Right renal pelvis (tissue), 4 donors: ENCODE data around the gene GSK3B. TPM values are rescaled to one million over a fixed set of nuclear protein-coding genes. Genes with fewer than 3 reads are reported as not detected.

Source experiments
- DNase-seq, 4 donors: peaks; one replicate each; pipeline ENCODE4 v3.0.0-alpha.2; 2013; ENCODE audit warnings: low read depth in 4 of 4, low spot score in 3 of 4, missing footprints in 1 of 4
- polyA plus RNA-seq, 4 donors: library from polyadenylated mRNA; unstranded; fragments of 120-200 nt; gene quantifications; one replicate each; pipeline ENCODE4 v1.2.1, GENCODE V29; 2013; ENCODE audit not compliant: insufficient read length in 4 of 4

GSK3B gene
- polyA plus RNA-seq, 4 donors, result 39.8 to 49.6 (median 47.3) TPM

- DNase-seq, result no peak
These were observed 299.8 kb downstream of the GSK3B start for GRCh38 chr3:119794401-119794800.

DNA sequence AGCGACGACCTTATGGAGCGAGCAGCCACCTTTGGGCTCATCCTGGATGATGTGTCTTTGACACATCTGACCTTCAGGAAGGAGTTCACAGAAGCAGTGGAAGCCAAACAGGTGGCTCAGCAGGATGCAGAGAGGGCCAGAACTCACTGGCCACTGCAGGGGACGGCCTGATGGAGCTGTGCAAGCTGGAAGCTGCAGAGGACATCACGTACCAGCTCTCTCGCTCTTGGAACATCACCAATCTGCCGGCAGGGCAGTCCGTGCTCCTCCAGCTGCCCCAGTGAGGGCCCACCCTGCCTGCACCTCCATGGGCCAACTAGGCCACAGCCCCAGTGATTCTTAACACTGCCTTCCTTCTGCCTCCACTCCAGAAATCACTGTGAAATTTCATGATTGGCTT, 302.0 kb downstream of the GSK3B start:
- DNase-seq, result no peak

- DNase-seq, result no peak
These were observed 303.9 kb downstream of the GSK3B start for GRCh38 chr3:119790369-119790768.

DNA sequence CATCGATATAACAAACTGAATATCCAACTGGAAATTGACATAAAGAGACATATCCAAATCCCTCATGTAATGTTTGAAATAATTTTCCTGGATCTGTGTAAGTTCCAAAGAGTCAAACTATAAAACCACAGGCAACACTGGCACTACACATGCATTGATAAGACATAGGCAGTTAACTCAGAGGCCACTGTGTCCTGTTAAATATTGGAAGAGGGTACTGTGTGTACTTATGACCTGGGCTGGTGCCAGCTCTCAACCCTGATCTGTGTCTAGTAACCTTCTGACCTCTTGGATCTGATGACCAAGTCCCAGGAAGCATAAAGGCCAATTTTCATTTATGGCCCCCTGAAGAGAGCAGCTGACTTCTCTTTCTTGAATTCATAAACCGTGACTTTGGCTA, 307.8 kb downstream of the GSK3B start:
- DNase-seq, result no peak

DNA sequence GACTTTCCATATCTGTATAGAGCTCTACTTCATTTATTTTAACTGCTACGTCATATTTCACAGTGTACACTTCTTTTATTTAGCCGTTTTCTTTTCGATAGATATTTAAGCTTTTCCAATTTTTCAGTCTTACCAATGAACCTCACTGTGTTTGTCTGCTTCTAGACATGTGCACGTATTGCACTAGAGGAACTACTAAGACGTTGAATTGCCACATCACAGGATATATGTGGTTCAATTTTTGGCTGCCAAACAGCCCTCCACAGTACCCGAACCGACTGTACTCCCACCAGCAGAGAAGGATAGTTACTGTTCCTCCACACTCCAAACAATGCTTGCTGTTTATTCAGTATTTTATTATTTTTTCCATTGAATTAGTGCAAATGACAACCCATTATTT, 310.4 kb downstream of the GSK3B start:
- no peak for DNase-seq

DNA sequence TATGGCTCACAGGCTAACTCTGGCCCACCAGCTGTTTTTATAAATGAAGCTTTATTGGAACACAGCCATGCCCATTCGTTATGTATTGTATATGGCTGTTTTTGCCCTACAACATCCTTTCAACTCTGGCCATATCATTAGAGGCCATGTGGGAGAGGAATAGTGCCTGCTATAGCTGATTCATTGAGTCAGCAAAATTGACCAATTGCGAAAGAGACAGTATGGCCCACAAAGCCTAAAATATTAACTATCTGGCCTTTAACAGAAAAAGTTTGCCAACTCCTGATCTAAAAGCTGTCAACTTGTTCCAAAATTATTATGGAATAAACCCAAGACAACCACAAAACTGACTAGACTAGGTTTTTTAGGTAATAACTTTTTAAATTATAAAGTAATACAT, 311.0 kb downstream of the GSK3B start:
- no peak for DNase-seq

DNA sequence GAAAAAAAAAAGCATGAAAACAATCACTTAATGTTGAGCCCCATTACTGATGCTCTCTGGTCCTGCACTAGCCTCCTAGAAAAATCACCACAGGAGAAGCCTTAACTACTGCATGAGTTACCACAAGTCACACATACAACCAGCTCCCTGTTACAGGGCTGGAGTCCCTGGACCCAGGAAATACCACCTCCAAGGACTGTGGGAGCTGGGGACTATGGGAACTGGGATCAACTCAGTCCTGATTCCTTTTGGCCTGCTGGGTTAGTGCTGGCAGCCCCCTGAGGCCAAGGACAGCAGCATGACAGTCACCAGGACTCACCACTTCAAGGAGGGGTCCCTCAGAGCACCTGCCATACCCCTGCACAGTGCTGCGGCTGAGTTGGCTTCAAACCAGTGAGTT, 311.8 kb downstream of the GSK3B start:
- DNase-seq, result no peak

- no peak for DNase-seq
These were observed 312.7 kb downstream of the GSK3B start, which contains the start of gene NR1I2 for GRCh38 chr3:119781330-119782198. Gene NR1I2 (plus strand): TSS chr3:119782101.

- DNase-seq, result no peak
These were observed 314.4 kb downstream of the GSK3B start for GRCh38 chr3:119779731-119780383.

DNA sequence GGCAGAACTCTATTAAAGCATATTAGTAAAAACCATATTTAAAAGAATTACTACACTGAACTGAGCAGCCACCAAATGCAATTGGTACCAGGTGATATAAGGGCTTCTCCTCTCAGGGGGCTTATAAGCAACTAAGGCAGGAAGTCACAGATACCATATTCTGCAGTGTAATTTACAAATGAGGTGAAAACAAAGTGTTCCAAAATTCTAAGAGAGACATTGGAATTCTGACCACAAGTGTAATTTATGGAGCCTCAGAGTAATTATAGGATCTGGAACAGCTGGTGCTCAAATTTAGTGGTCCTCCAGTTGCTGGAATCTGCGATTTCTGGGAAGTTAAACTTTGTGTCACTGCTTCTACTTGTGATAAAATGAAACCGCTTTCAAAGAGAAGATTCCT, 315.4 kb downstream of the GSK3B start:
- DNase-seq, result peak in 1 of 4 donors; percentile 22

- no peak for DNase-seq
These were observed 316.1 kb downstream of the GSK3B start for GRCh38 chr3:119778176-119778575.

GRCh38 chr3:119776304-119776703, 317.9 kb downstream of the GSK3B start:
- no peak for DNase-seq

DNA sequence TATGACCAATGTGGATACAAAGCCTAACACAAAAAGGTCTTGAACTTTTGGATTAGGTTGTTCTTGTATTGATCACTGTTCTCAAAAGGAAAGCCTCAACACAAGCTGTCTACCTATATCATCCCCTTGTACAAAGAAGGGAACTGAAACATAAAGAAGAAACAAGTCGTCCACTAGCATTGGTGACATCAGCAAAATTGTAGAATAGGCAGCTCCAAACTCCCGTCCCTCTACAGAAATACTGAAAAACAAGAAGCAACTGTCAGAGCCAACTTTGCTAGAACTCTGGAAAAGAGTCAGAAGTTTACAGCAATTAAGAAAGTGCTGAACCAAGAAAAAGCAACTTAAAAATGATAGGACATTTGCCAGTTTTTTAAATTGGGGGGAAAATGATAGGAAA, 319.8 kb downstream of the GSK3B start:
- no peak for DNase-seq

Other genes with a start within 250 kb of the GSK3B start
- gene GPR156, start 190.8 kb upstream of the GSK3B start, polyA plus RNA-seq, result 1 to 10 TPM; 2.1 to 3.2 (median 3.0) TPM